ENCODE measurements around the gene STIM1. TPM values are rescaled to one million over a fixed set of nuclear protein-coding genes. Genes with fewer than 3 reads are reported as not detected.

The STIM1 gene
- total RNA-seq, 2 experiments from 2014 or later = 103 to 108 TPM

GRCh38 chr11:3833449-3833848 lies 22.0 kb upstream of the STIM1 start:
- peak overlapping the region; percentile 78 for H3K27ac Mint-ChIP-seq
- CTCF ChIA-PET = interaction anchor here (1.0 to 19.7 kb wide), 3 partner anchors 8 to 23 kb away, joined by 4 to 355 read pairs (median 16); partner anchors contain the start of genes RHOG and STIM1
- H3K36me3 Mint-ChIP-seq (ENCODE audit: low read depth) = peaks cover 61% of the 10 kb centered on the region
- POLR2A ChIA-PET = no interaction called here
- H3K9me3 Mint-ChIP-seq = no peaks in the 10 kb centered on the region
- no peaks in the 10 kb centered on the region for H3K27me3 Mint-ChIP-seq
- H3K4me3 Mint-ChIP-seq = no peak overlapping the region
- peaks cover 77% of the 10 kb centered on the region for H3K4me1 Mint-ChIP-seq
- DNase-seq = no peak

GRCh38 chr11:3834349-3834663 lies 21.2 kb upstream of the STIM1 start:
- CTCF ChIA-PET = interaction anchor here (0.7 to 19.7 kb wide), 2 partner anchors 20 to 238 kb away, joined by 3 to 355 read pairs; partner anchors contain the start of gene STIM1
- Mint-ChIP-seq H3K27me3 (no peaks in the 10 kb centered on the region), H3K27ac (peak overlapping the region; percentile 78), H3K36me3 (ENCODE audit: low read depth) (peaks cover 67% of the 10 kb centered on the region), H3K9me3 (no peaks in the 10 kb centered on the region), H3K4me3 (peak overlapping the region; percentile 61), H3K4me1 (peaks cover 83% of the 10 kb centered on the region)
- DNase-seq = no peak
- POLR2A ChIA-PET = no interaction called here

- Mint-ChIP-seq H3K4me1 (peaks cover 84% of the 10 kb centered on the region), H3K36me3 (ENCODE audit: low read depth) (peaks cover 68% of the 10 kb centered on the region), H3K9me3 (no peaks in the 10 kb centered on the region), H3K27me3 (no peaks in the 10 kb centered on the region), H3K27ac (peak overlapping the region; percentile 78), H3K4me3 (peak overlapping the region; percentile 61)
- CTCF ChIA-PET = interaction anchor here (1.1 to 19.7 kb wide), 4 partner anchors 16 to 26 kb away, joined by 3 to 355 read pairs (median 8); partner anchors contain the start of genes PGAP2 and STIM1
- POLR2A ChIA-PET = no interaction called here
- DNase-seq = no peak
These were observed 20.6 kb upstream of the STIM1 start for GRCh38 chr11:3834664-3835461.

- DNase-seq = no peak
- H3K27me3 Mint-ChIP-seq = no peaks in the 10 kb centered on the region
- peak overlapping the region; percentile 78 for H3K27ac Mint-ChIP-seq
- ChIA-PET POLR2A (no interaction called here), CTCF (interaction anchor here (1.1 to 19.7 kb wide), 5 partner anchors 17 to 27 kb away, joined by 3 to 355 read pairs (median 4); partner anchors contain the start of genes PGAP2 and STIM1)
- peaks cover 81% of the 10 kb centered on the region for H3K4me1 Mint-ChIP-seq
- H3K36me3 Mint-ChIP-seq (ENCODE audit: low read depth) = peaks cover 65% of the 10 kb centered on the region
- H3K4me3 Mint-ChIP-seq = peak overlapping the region; percentile 61
- no peaks in the 10 kb centered on the region for H3K9me3 Mint-ChIP-seq
These were observed 19.7 kb upstream of the STIM1 start for GRCh38 chr11:3835751-3836150.

GRCh38 chr11:3836903-3837302 lies 18.6 kb upstream of the STIM1 start:
- Mint-ChIP-seq H3K36me3 (ENCODE audit: low read depth) (peaks cover 55% of the 10 kb centered on the region), H3K9me3 (no peaks in the 10 kb centered on the region), H3K4me1 (peaks cover 73% of the 10 kb centered on the region), H3K4me3 (peak overlapping the region; percentile 94), H3K27ac (peak overlapping the region; percentile 99), H3K27me3 (no peaks in the 10 kb centered on the region)
- CTCF ChIA-PET = interaction anchor here (0.8 to 19.7 kb wide), 8 partner anchors 8 to 236 kb away, joined by 3 to 355 read pairs (median 4); partner anchors contain the start of genes PGAP2 and STIM1
- DNase-seq = peak; percentile 66
- POLR2A ChIA-PET = no interaction called here

- ChIA-PET CTCF (interaction anchor here (0.8 to 19.7 kb wide), 10 partner anchors 9 to 235 kb away, joined by 3 to 355 read pairs (median 4); partner anchors contain the start of genes PGAP2 and STIM1), POLR2A (no interaction called here)
- peak overlapping the region; percentile 99 for H3K27ac Mint-ChIP-seq
- peak overlapping the region; percentile 94 for H3K4me3 Mint-ChIP-seq
- H3K4me1 Mint-ChIP-seq = peaks cover 68% of the 10 kb centered on the region
- peaks cover 53% of the 10 kb centered on the region for H3K36me3 Mint-ChIP-seq (ENCODE audit: low read depth)
- H3K9me3 Mint-ChIP-seq = no peaks in the 10 kb centered on the region
- no peaks in the 10 kb centered on the region for H3K27me3 Mint-ChIP-seq
- no peak for DNase-seq
These were observed 17.7 kb upstream of the STIM1 start for GRCh38 chr11:3837793-3838192.

GRCh38 chr11:3838504-3838903 lies 17.0 kb upstream of the STIM1 start:
- peaks cover 47% of the 10 kb centered on the region for H3K36me3 Mint-ChIP-seq (ENCODE audit: low read depth)
- H3K9me3 Mint-ChIP-seq = no peaks in the 10 kb centered on the region
- no peaks in the 10 kb centered on the region for H3K27me3 Mint-ChIP-seq
- CTCF ChIA-PET = interaction anchor here (1.0 to 19.7 kb wide), 6 partner anchors 12 to 234 kb away, joined by 3 to 355 read pairs (median 4); partner anchors contain the start of gene STIM1
- peak overlapping the region; percentile 99 for H3K27ac Mint-ChIP-seq
- POLR2A ChIA-PET = no interaction called here
- no peak for DNase-seq
- peaks cover 68% of the 10 kb centered on the region for H3K4me1 Mint-ChIP-seq
- peak overlapping the region; percentile 94 for H3K4me3 Mint-ChIP-seq

GRCh38 chr11:3840004-3840869 lies 15.2 kb upstream of the STIM1 start:
- CTCF ChIA-PET = interaction anchor here (1.0 to 19.7 kb wide), 12 partner anchors 8 to 245 kb away, joined by 3 to 355 read pairs (median 9); partner anchors contain the start of genes PGAP2 and STIM1
- H3K4me3 Mint-ChIP-seq = peak overlapping the region; percentile 94
- peak overlapping the region; percentile 99 for H3K27ac Mint-ChIP-seq
- POLR2A ChIA-PET = interaction anchor here (0.9 kb wide), 1 partner anchor 107 kb away, joined by 4 read pairs; no protein-coding TSS in a partner anchor
- H3K27me3 Mint-ChIP-seq = no peaks in the 10 kb centered on the region
- DNase-seq = peak; percentile 38
- H3K36me3 Mint-ChIP-seq (ENCODE audit: low read depth) = peaks cover 30% of the 10 kb centered on the region
- no peaks in the 10 kb centered on the region for H3K9me3 Mint-ChIP-seq
- H3K4me1 Mint-ChIP-seq = peaks cover 61% of the 10 kb centered on the region

GRCh38 chr11:3840870-3841425 lies 14.5 kb upstream of the STIM1 start, which contains the start of gene RHOG:
Gene RHOG (minus strand): TSS chr11:3840959. CDS start chr11:3828138, 12,821 bp downstream.
- Mint-ChIP-seq H3K9me3 (no peaks in the 10 kb centered on the region), H3K27me3 (no peaks in the 10 kb centered on the region), H3K4me3 (peak within 1 kb of the TSS; percentile 94), H3K36me3 (ENCODE audit: low read depth) (peaks cover 25% of the 10 kb centered on the region), H3K27ac (peak within 1 kb of the TSS; percentile 99), H3K4me1 (peaks cover 56% of the 10 kb centered on the region)
- ChIA-PET POLR2A (interaction anchor here (0.9 to 1.3 kb wide), 3 partner anchors 13 to 106 kb away, joined by 3 to 5 read pairs (median 4); partner anchors contain the start of gene STIM1), CTCF (interaction anchor here (0.9 to 19.7 kb wide), 29 partner anchors 9 to 256 kb away, joined by 3 to 355 read pairs (median 4); partner anchors contain the start of genes PGAP2 and STIM1)
- DNase-seq = no peak

- peaks cover 52% of the 10 kb centered on the region for H3K4me1 Mint-ChIP-seq
- no peaks in the 10 kb centered on the region for H3K27me3 Mint-ChIP-seq
- ChIA-PET POLR2A (interaction anchor here (0.9 to 1.3 kb wide), 2 partner anchors 12 to 13 kb away, joined by 3 to 5 read pairs; partner anchors contain the start of gene STIM1), CTCF (interaction anchor here (0.5 to 19.7 kb wide), 34 partner anchors 10 to 256 kb away, joined by 3 to 355 read pairs (median 4); partner anchors contain the start of genes PGAP2 and STIM1)
- H3K4me3 Mint-ChIP-seq = peak overlapping the region; percentile 94
- H3K36me3 Mint-ChIP-seq (ENCODE audit: low read depth) = peaks cover 25% of the 10 kb centered on the region
- peak; percentile 93 for DNase-seq
- H3K9me3 Mint-ChIP-seq = no peaks in the 10 kb centered on the region
- peak overlapping the region; percentile 99 for H3K27ac Mint-ChIP-seq
These were observed 13.8 kb upstream of the STIM1 start for GRCh38 chr11:3841426-3842350.

- no peak for DNase-seq
- no peaks in the 10 kb centered on the region for H3K9me3 Mint-ChIP-seq
- peaks cover 16% of the 10 kb centered on the region for H3K36me3 Mint-ChIP-seq (ENCODE audit: low read depth)
- peaks cover 2% of the 10 kb centered on the region for H3K27me3 Mint-ChIP-seq
- H3K27ac Mint-ChIP-seq = peak overlapping the region; percentile 15
- ChIA-PET POLR2A (no interaction called here), CTCF (interaction anchor here (0.9 to 19.7 kb wide), 2 partner anchors 11 to 28 kb away, joined by 3 to 355 read pairs; partner anchors contain the start of gene STIM1)
- H3K4me3 Mint-ChIP-seq = no peak overlapping the region
- peaks cover 37% of the 10 kb centered on the region for H3K4me1 Mint-ChIP-seq
These were observed 12.1 kb upstream of the STIM1 start for GRCh38 chr11:3843326-3843725.

Measured in activated CD4-positive, alpha-beta T cell treated with anti-CD3 and anti-CD28 coated beads, Interleukin-2, amount 10 ng/mL, durations not matched to agents 7 days and 5 days (primary cell).